CD4-positive, alpha-beta T cell treated with Interleukin-6 for 4 hours (primary cell): ENCODE measurements around the gene OPRD1.

Experiments
- DNase-seq: peaks from one replicate; pipeline ENCODE4 v3.0.0-alpha.2; 2020; ENCODE audit warnings: mixed read lengths

OPRD1 gene

GRCh38 chr1:28915031-28915895, 103.3 kb downstream of the OPRD1 start:
- DNase-seq = peak; percentile 68

GRCh38 chr1:28917757-28918118, 105.8 kb downstream of the OPRD1 start:
- DNase-seq = peak; percentile 48
